DND-41 (cell line): Measurements from ENCODE around the gene GBA2.

Experiments used
- EZH2 ChIP-seq: IDR thresholded peaks from 3 replicates; pipeline ENCODE4 v1.6.1; 2012; ENCODE audit warnings: borderline replicate concordance, low read depth, mild to moderate bottlenecking, moderate library complexity, low read length, inconsistent platforms; ENCODE audit not compliant: severe bottlenecking
- TF ChIP-seq, protein P1 (sequence below): IDR thresholded peaks from 2 replicates; pipeline ENCODE4 v1.5.1; 2012; ENCODE audit warnings: borderline replicate concordance, low read length, moderate library complexity, mild to moderate bottlenecking; ENCODE audit not compliant: poor library complexity, severe bottlenecking; ENCODE audit errors: extremely low read depth

DNA sequence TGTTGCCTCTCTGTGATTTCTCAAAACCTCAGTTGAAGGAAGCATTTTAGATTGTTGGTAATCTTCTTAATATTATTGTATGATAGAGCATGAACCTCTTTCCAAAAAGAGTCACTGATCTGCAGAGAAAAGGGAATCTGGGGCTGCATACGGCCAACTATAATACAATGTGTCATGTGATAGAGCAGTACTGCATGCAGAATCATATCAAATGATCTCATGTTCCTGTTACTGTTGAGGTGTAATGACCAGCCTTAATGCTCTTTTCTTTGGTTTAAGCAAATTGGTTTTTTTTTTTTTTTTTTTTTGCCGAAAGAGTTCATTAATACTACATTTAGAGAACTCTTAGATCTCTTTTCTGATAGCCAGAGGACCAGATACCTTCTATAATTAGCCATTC is 18.0 kb upstream of the GBA2 start:
- no peak for TF ChIP-seq EZH2
- TF ChIP-seq, protein P1, sequence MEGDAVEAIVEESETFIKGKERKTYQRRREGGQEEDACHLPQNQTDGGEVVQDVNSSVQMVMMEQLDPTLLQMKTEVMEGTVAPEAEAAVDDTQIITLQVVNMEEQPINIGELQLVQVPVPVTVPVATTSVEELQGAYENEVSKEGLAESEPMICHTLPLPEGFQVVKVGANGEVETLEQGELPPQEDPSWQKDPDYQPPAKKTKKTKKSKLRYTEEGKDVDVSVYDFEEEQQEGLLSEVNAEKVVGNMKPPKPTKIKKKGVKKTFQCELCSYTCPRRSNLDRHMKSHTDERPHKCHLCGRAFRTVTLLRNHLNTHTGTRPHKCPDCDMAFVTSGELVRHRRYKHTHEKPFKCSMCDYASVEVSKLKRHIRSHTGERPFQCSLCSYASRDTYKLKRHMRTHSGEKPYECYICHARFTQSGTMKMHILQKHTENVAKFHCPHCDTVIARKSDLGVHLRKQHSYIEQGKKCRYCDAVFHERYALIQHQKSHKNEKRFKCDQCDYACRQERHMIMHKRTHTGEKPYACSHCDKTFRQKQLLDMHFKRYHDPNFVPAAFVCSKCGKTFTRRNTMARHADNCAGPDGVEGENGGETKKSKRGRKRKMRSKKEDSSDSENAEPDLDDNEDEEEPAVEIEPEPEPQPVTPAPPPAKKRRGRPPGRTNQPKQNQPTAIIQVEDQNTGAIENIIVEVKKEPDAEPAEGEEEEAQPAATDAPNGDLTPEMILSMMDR = no peak
